GM12891 (cell line): ENCODE results near the gene SPATA24.

Experiments used
- POLR2A ChIP-seq: IDR thresholded peaks from 2 replicates; pipeline ENCODE4 v1.6.1; 2011; ENCODE audit warnings: low read depth, low read length, control low read depth
- POLR2AphosphoS5 ChIP-seq: IDR thresholded peaks from 2 replicates; pipeline ENCODE4 v1.6.1; 2011; ENCODE audit warnings: low read depth, low read length, control low read depth
- POU2F2 ChIP-seq: IDR thresholded peaks from 2 replicates; pipeline ENCODE4 v1.6.1; 2011; ENCODE audit warnings: low read depth, mild to moderate bottlenecking, control low read depth, low read length, moderate library complexity
- SPI1 ChIP-seq: IDR thresholded peaks from 2 replicates; pipeline ENCODE4 v1.6.1; 2011; ENCODE audit warnings: low read depth, low read length, control low read depth
- TAF1 ChIP-seq: IDR thresholded peaks from 2 replicates; pipeline ENCODE4 v1.6.1; 2011; ENCODE audit warnings: low read depth, low read length, control low read depth

GRCh38 chr5:139381837-139382761, 21.8 kb downstream of the SPATA24 start:
- TF ChIP-seq SPI1, result no peak
- TF ChIP-seq POLR2A, result no peak
- no peak for TF ChIP-seq POLR2AphosphoS5
- TF ChIP-seq TAF1, result no peak
- TF ChIP-seq POU2F2, result no peak
